Adrenal gland (tissue), 12 donors: Measurements from ENCODE around the gene TRMT10A. TPM values are rescaled to one million over a fixed set of nuclear protein-coding genes. Genes with fewer than 3 reads are reported as not detected.

Source experiments
- DNase-seq, 7 donors: peaks; one replicate each; pipeline ENCODE4 v3.0.0-alpha.2; 2019 to 2020
- H3K27ac ChIP-seq, 5 donors: fragments of 200-600 bp; sonication (generic) in 4 of 5; 1 replicate in 3 of 5; 2 replicates in 2 of 5; pipeline versions ENCODE4 v1.5.1 to v1.8.0; 2016 to 2020; ENCODE audit warnings: mild to moderate bottlenecking in 1 of 5
- H3K27me3 ChIP-seq: fragments of 200-600 bp; 2 replicates; pipeline ENCODE4 v1.8.0; 2021
- H3K36me3 ChIP-seq, 2 donors: fragments of 200-600 bp; replicated peaks in 1 of 2; 1 replicate in 1 of 2; 2 replicates in 1 of 2; pipeline versions ENCODE4 v1.5.1 to v1.8.0; 2018 to 2022
- H3K4me1 ChIP-seq, 2 donors: fragments of 200-600 bp; replicated peaks in 1 of 2; 1 replicate in 1 of 2; 2 replicates in 1 of 2; pipeline versions ENCODE4 v1.5.1 to v1.8.0; 2018 to 2021
- H3K4me3 ChIP-seq, 4 donors: fragments of 200-600 bp; sonication (generic) in 3 of 4; one replicate each; pipeline ENCODE4 v1.5.1; 2016 to 2018
- H3K9me3 ChIP-seq, 3 donors: fragments of 200-600 bp; sonication (generic) in 1 of 3; replicated peaks in 1 of 3; 1 replicate in 2 of 3; 2 replicates in 1 of 3; pipeline versions ENCODE4 v1.5.1 to v1.8.0; 2016 to 2021
- CTCF ChIP-seq, 6 experiments: fragments of 450-650 bp in 4 of 6; fragments of 200-600 bp in 2 of 6; sonication (generic) in 1 of 6; IDR thresholded peaks; 1 replicate in 5 of 6; 2 replicates in 1 of 6; pipeline versions ENCODE4 v1.5.1 to v1.8.0; 2016 to 2021; ENCODE audit warnings: antibody characterized with exemption in 6 of 6, mild to moderate bottlenecking in 2 of 6, moderate library complexity in 1 of 6
- POLR2A ChIP-seq, 2 donors: fragments of 450-650 bp; IDR thresholded peaks; one replicate each; pipeline ENCODE4 v1.6.1; 2017; ENCODE audit warnings: antibody characterized with exemption in 2 of 2, mild to moderate bottlenecking in 2 of 2, moderate library complexity in 1 of 2
- WGBS, 4 donors: extraction: QIAGEN DNeasy Blood & Tissue Kit in 2 of 4; methylation state at CpG; one replicate each; pipeline versions ENCODE4 v1.1.5 to v1.1.7; 2013 to 2017; 5-methylcytosine and 5-hydroxymethylcytosine counted together
- intact Hi-C, 2 donors: fragments of 100-400 bp; cut with DNase I; formaldehyde crosslinking; loops; one replicate each; pipeline versions ENCODE4 v1.14.1 to v1.15.0; 2022 to 2023
- polyA plus RNA-seq, 3 donors: library from polyadenylated mRNA; stranded (reverse); fragments of 200-250 nt in 2 of 3; fragments of 350-450 nt in 1 of 3; fragmentation: Illumina TruSeq in 1 of 3; extraction: RNeasy Lipid Tissue Mini Kit (QIAGEN cat#74804) in 1 of 3; gene quantifications; one replicate each; pipeline ENCODE4 v1.2.3, GENCODE V29; 2013 to 2014
- total RNA-seq, 9 donors: library from RNA; depleted of rRNA in 4 of 9; stranded (reverse); fragments of >200 nt in 4 of 9; fragments of 120-200 nt in 1 of 9; fragmentation: NEBNext Ultra II Directional in 1 of 9; extraction: Animal tissue kit (Norgen Biotek cat#: 25700) in 1 of 9; gene quantifications; one replicate each; pipeline versions ENCODE4 v1.1.0 to v1.2.4, GENCODE V29; 2013 to 2023
- donor health status: healthy with polysubstance abuse.
- donor health status: Bipolar disorder and iron deficiency.
- donor health status: DM: yes; HTN: yes; CAD: no.
- donor health status: DM: no; HTN: no; CAD: no.
- donor health status: DM: no; HTN: no; CAD: no.
- donor health status: DM: yes; HTN: yes; CAD: no.

The TRMT10A gene
- total and polyA plus RNA-seq, 12 donors = 2.1 to 20.4 (median 5.3) TPM

- no peak overlapping the region for H3K4me3 ChIP-seq
- TF ChIP-seq POLR2A (IDR thresholded peaks at IDR 0.05) = no peak
- TF ChIP-seq CTCF (IDR thresholded peaks at IDR 0.05) = no peak
- H3K36me3 ChIP-seq = no peaks in the 10 kb centered on the region
- intact Hi-C loops = no loop called here
- no peak overlapping the region for H3K27ac ChIP-seq
- no peaks in the 10 kb centered on the region for H3K27me3 ChIP-seq
- no peak for DNase-seq
- H3K9me3 ChIP-seq = no peaks in the 10 kb centered on the region
- no peaks in the 10 kb centered on the region for H3K4me1 ChIP-seq
- WGBS, 4 donors = 87 to 91% (median 91%) methylated on average over 5 of the region's 5 CpGs
Observed at GRCh38 chr4:99610605-99611175, 46.9 kb upstream of the TRMT10A start.

GRCh38 chr4:99608417-99608816, 44.6 kb upstream of the TRMT10A start:
- Histone ChIP-seq H3K4me3 (no peak overlapping the region), H3K9me3 (no peaks in the 10 kb centered on the region), H3K27ac (no peak overlapping the region), H3K27me3 (no peaks in the 10 kb centered on the region), H3K4me1 (no peaks in the 10 kb centered on the region), H3K36me3 (no peaks in the 10 kb centered on the region)
- WGBS, 4 donors = 67 to 89% (median 82%) methylated on average over 5 of the region's 5 CpGs
- intact Hi-C loops = no loop called here
- TF ChIP-seq CTCF (IDR thresholded peaks at IDR 0.05) (no peak), POLR2A (IDR thresholded peaks at IDR 0.05) (no peak)
- no peak for DNase-seq

GRCh38 chr4:99606716-99607115, 42.9 kb upstream of the TRMT10A start:
- H3K9me3 ChIP-seq = no peaks in the 10 kb centered on the region
- H3K4me1 ChIP-seq = no peaks in the 10 kb centered on the region
- TF ChIP-seq POLR2A (IDR thresholded peaks at IDR 0.05) (no peak), CTCF (IDR thresholded peaks at IDR 0.05) (no peak)
- H3K27me3 ChIP-seq = no peaks in the 10 kb centered on the region
- H3K4me3 ChIP-seq = no peak overlapping the region
- no peak for DNase-seq
- intact Hi-C loops = no loop called here
- H3K27ac ChIP-seq = no peak overlapping the region
- no peaks in the 10 kb centered on the region for H3K36me3 ChIP-seq
- WGBS, 4 donors = 86 to 96% (median 94%) methylated on average over 2 of the region's 2 CpGs

GRCh38 chr4:99594818-99595217, 31.0 kb upstream of the TRMT10A start:
- Histone ChIP-seq H3K4me1 (no peaks in the 10 kb centered on the region), H3K27me3 (no peaks in the 10 kb centered on the region), H3K4me3 (no peak overlapping the region), H3K36me3 (no peaks in the 10 kb centered on the region), H3K9me3 (no peaks in the 10 kb centered on the region), H3K27ac (no peak overlapping the region)
- 90 to 93% (median 91%) methylated on average over 2 of the region's 2 CpGs for WGBS, 4 donors
- intact Hi-C loops = no loop called here
- no peak for TF ChIP-seq POLR2A (IDR thresholded peaks at IDR 0.05)
- no peak for TF ChIP-seq CTCF (IDR thresholded peaks at IDR 0.05)
- no peak for DNase-seq
